IMR-90 (cell line): Measurements from ENCODE around the gene TMEM181. TPM values are rescaled to one million over a fixed set of nuclear protein-coding genes. Genes with fewer than 3 reads are reported as not detected.
"Not testable (repeated sequence)": the region's sequence is repeated elsewhere in the genome, so short reads cannot be mapped to it uniquely, and the experiment has no call there.

Source experiments
- ATAC-seq: fragments of 200-7000 bp; cut with Tn5 transposase; 2 replicates; pipeline ENCODE4 v1.9.1; 2020; ENCODE audit warnings: low read depth, mild to moderate bottlenecking, moderate library complexity
- BruUV-seq: library from RNA; stranded (reverse); fragments of 400-500 nt; replicated peaks from 2 replicates; lab custom pipeline; 2021; lab: Mats Ljungman, UMichigan
- CTCF ChIA-PET: fragments of 300-600 bp; formaldehyde crosslinking; extraction: SDS; loops from one replicate; lab custom pipeline; 2021; ENCODE audit warnings: antibody characterized with exemption; lab: Yijun Ruan, JAX
- POLR2A ChIA-PET: fragments of 300-600 bp; sonication (Branson Sonifier 250); formaldehyde crosslinking; loops from one replicate; lab custom pipeline; 2022; ENCODE audit warnings: antibody characterized with exemption; ENCODE audit not compliant: unreplicated experiment; lab: Charles Lee
- DNase-seq: peaks from one replicate; pipeline ENCODE4 v3.0.0; 2013
- H2AFZ ChIP-seq: replicated peaks from 2 replicates; pipeline ENCODE3; 2013; ENCODE audit warnings: low read length, mild to moderate bottlenecking; ENCODE audit not compliant: poor library complexity
- H2AK5ac ChIP-seq: 2 replicates; pipeline ENCODE4 v1.6.1; 2013; ENCODE audit warnings: low read depth, low read length, inconsistent platforms
- H2AK9ac ChIP-seq: replicated peaks from 2 replicates; pipeline ENCODE3; 2013; ENCODE audit warnings: mild to moderate bottlenecking, low read depth, low read length, moderate library complexity; ENCODE audit not compliant: poor library complexity
- H2BK120ac ChIP-seq: 2 replicates; pipeline ENCODE4 v1.6.1; 2013; ENCODE audit warnings: low read depth, low read length, inconsistent platforms
- H2BK15ac ChIP-seq: 3 replicates; pipeline ENCODE4 v1.6.1; 2013; ENCODE audit warnings: low read depth, low read length, inconsistent platforms
- H2BK20ac ChIP-seq: 2 replicates; pipeline ENCODE4 v1.6.1; 2013; ENCODE audit warnings: low read depth, mild to moderate bottlenecking, inconsistent platforms, low read length, moderate library complexity
- H2BK5ac ChIP-seq: 2 replicates; pipeline ENCODE4 v1.6.1; 2013; ENCODE audit warnings: mild to moderate bottlenecking, low read depth, low read length, inconsistent platforms; ENCODE audit not compliant: poor library complexity, severe bottlenecking
- H3K14ac ChIP-seq: replicated peaks from 2 replicates; pipeline ENCODE4 v1.6.1; 2013; ENCODE audit warnings: low read depth, low read length, inconsistent platforms
- H3K18ac ChIP-seq: 2 replicates; pipeline ENCODE4 v1.6.1; 2013; ENCODE audit warnings: low read depth, low read length, control low read depth
- H3K23ac ChIP-seq: 2 replicates; pipeline ENCODE4 v1.6.1; 2013; ENCODE audit warnings: low read depth, low read length, inconsistent platforms
- H3K27ac ChIP-seq: 2 replicates; pipeline ENCODE4 v1.5.1; 2013; ENCODE audit warnings: mild to moderate bottlenecking, control low read depth, low read length; ENCODE audit not compliant: insufficient read depth
- H3K27me3 ChIP-seq: 2 replicates; pipeline ENCODE4 v1.6.1; 2013; ENCODE audit warnings: low read length; ENCODE audit not compliant: control insufficient read depth, insufficient read depth
- H3K36me3 ChIP-seq: 2 replicates; pipeline ENCODE4 v1.6.1; 2013; ENCODE audit warnings: low read length, mixed read lengths; ENCODE audit not compliant: control insufficient read depth, insufficient read depth
- H3K4ac ChIP-seq: 2 replicates; pipeline ENCODE4 v1.6.1; 2013; ENCODE audit warnings: low read depth, low read length, inconsistent platforms
- H3K4me1 ChIP-seq: 2 replicates; pipeline ENCODE4 v1.6.1; 2013; ENCODE audit warnings: low read length, mixed read lengths; ENCODE audit not compliant: control insufficient read depth, insufficient read depth
- H3K4me2 ChIP-seq: 2 replicates; pipeline ENCODE4 v1.6.1; 2013; ENCODE audit warnings: low read depth, mild to moderate bottlenecking, control low read depth, low read length, moderate library complexity
- H3K4me3 ChIP-seq: 2 replicates; pipeline ENCODE4 v1.5.1; 2013; ENCODE audit warnings: low read depth, mild to moderate bottlenecking, control low read depth, low read length, moderate library complexity; ENCODE audit not compliant: insufficient read depth
- H3K56ac ChIP-seq: 2 replicates; pipeline ENCODE4 v1.6.1; 2013; ENCODE audit warnings: low read length, inconsistent platforms; ENCODE audit not compliant: insufficient read depth; ENCODE audit errors: extremely low read depth
- H3K79me1 ChIP-seq, 2 experiments: 2 replicates each; pipeline ENCODE4 v1.6.1; 2013; ENCODE audit warnings: low read length in 2 of 2, inconsistent platforms in 1 of 2, low read depth in 1 of 2
- H3K9ac ChIP-seq: 2 replicates; pipeline ENCODE4 v1.6.1; 2013; ENCODE audit warnings: low read depth, low read length, control low read depth
- H3K9me1 ChIP-seq: 2 replicates; pipeline ENCODE4 v1.6.1; 2013; ENCODE audit warnings: low read length, inconsistent platforms; ENCODE audit not compliant: insufficient read depth
- H3K9me3 ChIP-seq: 2 replicates; pipeline ENCODE4 v1.6.1; 2013; ENCODE audit warnings: low read length; ENCODE audit not compliant: control insufficient read depth, insufficient read depth
- H4K20me1 ChIP-seq: 2 replicates; pipeline ENCODE4 v1.6.1; 2013; ENCODE audit warnings: low read length, inconsistent platforms; ENCODE audit not compliant: insufficient read depth
- H4K5ac ChIP-seq: 2 replicates; pipeline ENCODE4 v1.6.1; 2013; ENCODE audit warnings: mild to moderate bottlenecking, low read depth, low read length, control low read depth
- H4K8ac ChIP-seq, 2 experiments: 2 replicates each; pipeline ENCODE4 v1.6.1; 2013; ENCODE audit warnings: low read depth in 2 of 2, low read length in 2 of 2, control low read depth in 1 of 2, inconsistent platforms in 1 of 2
- H4K91ac ChIP-seq: 2 replicates; pipeline ENCODE4 v1.6.1; 2013; ENCODE audit warnings: low read depth, low read length, inconsistent platforms; ENCODE audit not compliant: insufficient read depth
- WGBS, 2 experiments: methylation state at CpG; one replicate each; pipeline versions ENCODE4 v1.1.5 to v1.1.7; 2013; ENCODE audit warnings: missing lambda C conversion rate in 2 of 2; ENCODE audit not compliant: insufficient read length in 1 of 2; ENCODE audit errors: extremely low coverage in 2 of 2; 5-methylcytosine and 5-hydroxymethylcytosine counted together
- dilution Hi-C: fragments of 300-500 bp; cut with HindIII; formaldehyde crosslinking; loops from one replicate; pipeline ENCODE4 v1.14.3; 2018; ENCODE audit warnings: low sequenced_read_pairs; ENCODE audit not compliant: unreplicated experiment
- in situ Hi-C: fragments of 300-500 bp; cut with MboI; formaldehyde crosslinking; loops from 3 replicates; pipeline ENCODE4 v1.14.3; 2019; ENCODE audit warnings: low sequenced_read_pairs, inconsistent platforms, mixed read lengths
- intact Hi-C: fragments of 100-400 bp; cut with micrococcal nuclease; formaldehyde crosslinking; loops from 2 replicates; pipeline ENCODE4 v1.10.0; 2022
- polyA plus RNA-seq, 3 experiments: library from polyadenylated mRNA; depleted of rRNA; stranded (reverse); fragments of >200 nt; gene quantifications; 2 replicates each; pipeline ENCODE4 v1.2.3, GENCODE V29; 2012; ENCODE audit warnings: low replicate concordance in 1 of 3
- total RNA-seq: library from RNA; depleted of rRNA; stranded (reverse); fragments of >200 nt; gene quantifications from 2 replicates; pipeline ENCODE4 v1.2.3, GENCODE V29; 2012

The TMEM181 gene
- total and polyA plus RNA-seq, 2 of the 4 experiments (the other 2 are of a cell fraction): 22.8 to 27.8 TPM

- H3K18ac ChIP-seq, H3K14ac ChIP-seq, H2AK5ac ChIP-seq, H2AFZ ChIP-seq, dilution Hi-C loops, H2BK15ac ChIP-seq, H3K23ac ChIP-seq, H3K36me3 ChIP-seq, ATAC-seq, H3K56ac ChIP-seq, H2BK20ac ChIP-seq, H2AK9ac ChIP-seq, H4K8ac ChIP-seq, H3K4ac ChIP-seq, CTCF ChIA-PET, H4K91ac ChIP-seq, H3K9ac ChIP-seq, in situ Hi-C loops, H3K4me3 ChIP-seq, H3K27ac ChIP-seq, DNase-seq, H2BK5ac ChIP-seq, intact Hi-C loops, BruUV-seq, H3K9me1 ChIP-seq, H3K4me1 ChIP-seq, H4K20me1 ChIP-seq, H3K79me1 ChIP-seq, H3K9me3 ChIP-seq, H4K5ac ChIP-seq, H2BK120ac ChIP-seq, H3K27me3 ChIP-seq, H3K4me2 ChIP-seq, POLR2A ChIA-PET: not testable (repeated sequence)
- WGBS, 2 experiments: 80% methylated on average over 5 of the region's 8 CpGs; no CpG with 5 or more reads in 1 of the 2 experiments
Observed at GRCh38 chr6:158672119-158672518, 112.2 kb downstream of the TMEM181 start.
